GM18511 (cell line): ENCODE data around the gene UROD.
"Not testable (repeated sequence)": the region's sequence is repeated elsewhere in the genome, so short reads cannot be mapped to it uniquely, and the experiment has no call there.

Experiments
- ATAC-seq: cut with Tn5 transposase; IDR thresholded peaks from one replicate; pipeline ENCODE4 v1.9.1; 2021; ENCODE audit warnings: mild to moderate bottlenecking, moderate library complexity; ENCODE audit not compliant: unreplicated experiment

The UROD gene

DNA sequence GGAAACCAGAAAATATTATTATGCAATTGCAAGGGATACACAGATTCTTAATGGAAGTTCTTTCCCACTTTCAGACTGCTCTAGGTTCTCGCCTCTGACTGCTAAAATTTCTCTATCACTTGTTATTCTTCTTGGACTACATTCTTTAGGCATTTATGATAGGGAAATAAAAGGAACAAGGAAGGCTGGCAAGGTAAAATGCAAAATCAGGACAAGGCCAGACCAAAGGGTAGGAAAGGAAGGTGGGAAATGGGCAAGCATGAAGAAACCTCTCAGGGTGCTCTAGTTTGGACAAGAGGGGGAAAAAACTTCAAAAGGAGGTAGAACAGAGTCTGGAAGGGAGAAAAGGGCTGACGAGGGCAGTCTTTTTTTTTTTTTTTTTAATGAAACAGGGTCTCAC lies 26.2 kb downstream of the UROD start:
- ATAC-seq, result no peak

DNA sequence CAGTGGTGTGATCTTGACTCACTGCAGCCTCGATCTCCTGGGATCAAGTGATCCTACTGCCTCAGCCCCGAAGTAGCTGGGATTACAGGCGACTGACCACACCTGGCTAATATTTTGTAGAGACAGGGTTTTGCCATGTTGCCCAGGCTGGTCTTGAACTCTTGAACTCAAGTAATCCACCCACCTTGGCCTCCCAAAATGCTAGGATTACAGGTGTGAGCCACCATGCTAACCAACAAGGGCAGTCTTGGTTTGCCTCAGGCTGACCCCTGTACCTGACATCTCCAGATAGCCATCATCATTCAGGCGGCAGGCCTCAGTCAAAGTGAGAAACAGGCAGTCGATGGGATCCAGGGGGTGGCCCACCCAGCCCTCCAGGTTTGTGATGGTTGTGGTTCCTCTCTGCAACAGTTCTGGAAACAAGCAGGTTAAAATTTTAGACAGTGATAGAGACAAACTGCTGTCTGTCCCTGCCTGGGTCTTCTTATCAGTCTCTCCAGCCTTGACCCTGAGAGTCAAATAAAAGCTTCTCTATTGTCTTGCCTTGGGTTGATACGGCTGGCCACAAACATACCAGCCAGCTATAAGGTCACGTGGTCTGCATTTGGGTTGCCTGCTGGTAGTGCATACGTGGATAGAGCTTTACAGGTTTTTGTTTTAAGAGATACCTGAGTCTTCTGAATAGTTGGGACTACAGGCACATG lies 26.8 kb downstream of the UROD start:
- ATAC-seq, result no peak

DNA sequence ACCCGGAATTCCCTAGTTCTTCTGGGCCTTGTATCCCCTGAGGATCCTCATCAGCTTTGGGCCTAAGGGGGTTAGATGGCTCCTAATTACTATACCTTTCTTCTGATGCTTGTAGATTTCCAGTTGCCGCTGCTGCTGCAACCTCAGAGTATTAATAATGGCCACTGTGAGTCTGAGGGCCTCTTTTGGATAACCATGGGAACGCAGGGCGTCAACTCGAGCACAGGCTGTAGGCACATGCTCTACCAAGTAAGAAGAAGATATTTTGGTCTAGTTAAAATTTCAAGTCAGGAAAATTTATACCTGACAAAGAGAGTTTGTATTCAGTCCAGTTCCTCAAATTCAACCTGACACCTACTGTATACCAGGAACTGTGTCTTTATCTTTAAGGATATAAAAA lies 28.2 kb downstream of the UROD start:
- ATAC-seq, result no peak

DNA sequence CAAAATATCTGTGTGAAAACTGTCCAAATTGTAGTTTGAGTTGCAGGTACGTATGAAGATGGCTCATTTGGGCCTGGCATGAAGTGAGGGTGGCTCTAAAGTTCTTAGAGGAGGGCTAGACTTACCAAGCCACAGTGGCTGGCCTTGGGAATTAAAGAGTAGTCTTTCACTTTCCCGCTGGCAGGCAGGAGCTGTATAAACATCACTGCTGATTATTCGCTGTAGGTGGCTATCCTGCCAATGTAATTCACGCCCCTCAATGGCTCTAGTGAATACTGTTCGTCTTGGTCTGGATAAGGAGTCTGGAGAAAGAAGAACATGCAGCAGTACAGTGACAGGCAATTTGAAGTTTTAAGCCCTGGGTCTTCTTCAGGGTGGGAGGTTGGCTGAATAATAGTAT lies 31.0 kb downstream of the UROD start:
- no peak for ATAC-seq

DNA sequence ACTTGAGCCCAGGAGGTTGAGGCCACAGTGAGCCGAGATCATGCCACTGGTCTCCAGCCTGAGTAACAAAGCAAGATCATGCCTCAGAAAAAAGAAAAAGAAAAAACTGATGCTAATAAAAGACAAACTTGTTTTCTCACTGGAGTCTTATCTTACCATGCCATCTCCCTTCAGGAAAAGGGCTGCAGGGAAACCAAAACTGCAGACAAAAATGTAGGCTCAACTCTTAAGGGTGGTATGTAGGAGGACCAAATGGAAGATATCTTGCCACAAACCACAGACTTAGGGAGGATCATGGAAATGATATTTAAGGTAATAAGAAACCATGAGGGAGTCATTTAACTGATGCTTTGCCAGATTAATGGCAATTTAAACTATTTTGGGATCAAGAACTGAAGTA lies 32.9 kb downstream of the UROD start:
- ATAC-seq, result no peak

DNA sequence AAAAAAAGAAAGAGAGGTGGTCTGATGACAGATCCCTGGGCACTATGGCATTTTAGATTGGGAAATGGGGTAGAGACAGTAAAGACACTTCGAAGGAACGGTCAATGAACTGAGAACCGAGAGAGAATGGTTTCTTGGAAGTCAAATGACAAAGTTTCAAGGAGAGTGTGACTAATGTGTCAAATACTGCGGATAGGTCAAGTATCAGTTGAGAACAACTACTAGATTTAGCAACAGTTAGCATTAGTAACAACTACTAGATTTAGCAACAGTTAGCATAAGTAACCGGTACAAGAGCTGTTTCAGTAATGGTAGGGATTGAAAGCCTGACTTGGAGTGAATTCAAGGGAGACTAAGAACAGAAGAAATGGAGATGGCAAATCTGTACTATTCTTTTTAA lies 35.0 kb downstream of the UROD start:
- no peak for ATAC-seq

DNA sequence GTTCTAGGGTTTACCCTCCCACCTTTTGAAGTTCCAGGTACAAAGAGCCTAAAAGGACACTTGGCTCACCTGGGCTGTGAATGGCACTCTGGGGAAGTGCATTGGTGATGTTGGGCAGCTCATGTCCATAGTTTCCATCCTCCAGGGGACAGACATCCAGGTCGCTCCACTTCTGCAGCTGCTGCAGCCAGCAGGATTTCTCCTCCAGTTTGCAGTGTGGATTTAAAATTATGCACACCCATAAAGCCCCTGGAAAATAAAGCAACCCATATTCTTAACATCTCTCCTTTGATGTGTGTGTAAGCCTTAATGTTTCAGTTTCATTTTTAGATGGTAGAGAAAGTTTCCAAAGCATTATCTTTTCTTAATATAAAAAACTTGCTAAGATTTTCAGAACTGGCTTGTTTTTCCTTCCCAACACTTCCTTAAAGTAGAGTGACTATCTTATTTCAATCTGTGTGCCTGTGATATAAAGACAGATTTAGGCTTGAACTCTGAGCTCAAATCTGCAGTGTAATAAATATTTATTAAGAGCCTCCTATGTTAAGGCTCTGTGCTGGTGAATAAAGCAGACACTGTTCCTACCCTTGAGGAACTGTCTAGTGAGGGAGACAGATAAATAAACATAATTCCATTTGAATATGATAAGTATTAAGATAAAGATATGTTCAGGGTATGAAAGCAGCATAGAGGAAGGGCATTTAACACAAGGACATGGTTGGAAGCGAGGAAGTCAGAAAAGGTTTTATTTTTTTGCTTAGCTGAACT lies 39.1 kb downstream of the UROD start:
- ATAC-seq, result no peak

DNA sequence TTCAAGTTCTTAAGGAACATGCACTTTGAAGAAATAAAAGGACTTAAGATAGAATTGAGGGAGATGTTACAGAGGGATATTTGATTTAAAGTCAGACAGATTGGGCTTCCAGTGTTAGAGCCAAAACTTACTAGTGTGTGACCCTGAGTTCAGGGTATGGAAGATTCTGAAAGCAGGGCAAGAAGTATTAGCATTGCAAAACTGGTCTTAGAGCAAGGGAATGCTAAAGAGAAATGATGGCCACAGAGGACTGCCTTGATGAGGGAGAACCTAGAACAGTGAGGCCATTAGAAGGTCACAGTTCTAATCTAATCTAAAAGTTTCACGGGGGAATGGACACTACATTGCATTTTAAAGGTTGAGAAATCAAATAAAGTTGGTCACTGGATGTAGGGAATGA lies 45.5 kb downstream of the UROD start:
- ATAC-seq, result no peak

DNA sequence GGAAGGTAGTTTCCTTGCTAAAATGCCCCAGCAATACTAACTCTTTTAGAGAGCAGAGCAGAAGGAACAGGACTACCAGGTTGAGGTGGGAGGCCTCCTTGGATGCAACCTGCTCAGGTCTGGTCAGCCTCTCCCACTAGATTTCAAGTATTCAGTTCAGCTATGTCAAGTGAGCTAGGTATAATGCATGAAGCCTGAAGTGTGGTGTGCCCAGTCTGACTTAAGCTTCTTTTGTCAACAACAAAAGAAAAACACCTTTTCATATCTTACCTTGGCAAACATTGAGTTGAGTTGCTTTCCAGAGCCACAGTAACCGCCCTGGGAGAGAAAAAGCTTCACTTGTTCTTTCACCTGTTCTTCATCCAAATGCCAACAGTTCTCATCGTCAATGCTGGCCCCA lies 47.8 kb downstream of the UROD start:
- ATAC-seq, result no peak

DNA sequence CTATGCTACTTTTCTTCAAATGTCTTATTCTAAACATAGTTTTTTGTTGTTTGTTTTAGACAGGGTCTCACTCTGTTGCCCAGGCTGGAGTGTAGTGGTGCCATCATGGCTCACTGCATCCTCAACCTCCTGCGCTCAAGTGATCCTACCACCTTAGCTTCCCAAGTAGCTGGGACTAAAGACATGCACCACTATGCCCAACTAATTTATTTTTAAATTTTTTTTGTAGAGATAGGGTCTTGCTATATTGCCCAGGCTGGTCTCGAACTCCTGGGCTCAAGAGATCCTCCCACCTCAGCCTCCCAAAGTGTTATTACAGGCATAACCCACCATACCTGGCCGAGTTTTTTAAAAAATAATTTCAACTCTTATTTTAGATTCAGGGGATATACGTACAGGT lies 50.4 kb downstream of the UROD start:
- ATAC-seq, result not testable (repeated sequence)

DNA sequence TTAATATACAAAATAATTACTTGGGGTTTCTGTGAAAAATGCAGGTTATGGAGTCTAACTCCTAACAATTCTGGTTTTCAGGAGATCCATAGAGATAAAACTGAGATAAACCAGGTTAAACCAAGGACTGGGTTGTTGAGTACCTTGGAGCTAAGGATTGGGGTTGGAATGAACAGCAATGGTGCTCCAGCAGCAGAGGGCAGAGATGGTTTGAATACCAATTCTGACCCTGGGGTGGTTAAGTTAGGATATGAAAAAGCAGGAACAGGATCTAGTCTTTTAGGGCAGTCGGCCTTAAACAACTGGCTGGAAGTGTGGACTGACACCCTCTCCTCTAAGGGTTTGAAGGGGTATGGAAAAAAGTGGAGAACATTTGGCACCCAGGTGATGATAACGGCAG lies 53.0 kb downstream of the UROD start:
- no peak for ATAC-seq
